NB4 (cell line): ENCODE measurements around the gene TSFM.

Experiments
- DNase-seq: peaks from one replicate; pipeline ENCODE4 v3.0.0; 2010; ENCODE audit warnings: low read depth
- H3K4me3 ChIP-seq: one replicate; pipeline ENCODE4 v1.5.1; 2011; ENCODE audit warnings: mild to moderate bottlenecking, low read depth, low read length, moderate library complexity
- CTCF ChIP-seq: IDR thresholded peaks from one replicate; pipeline ENCODE4 v1.5.1; 2012; ENCODE audit warnings: low read depth, low read length
- MAX ChIP-seq: IDR thresholded peaks from 2 replicates; pipeline ENCODE4 v1.6.1; 2011; ENCODE audit warnings: low read depth, low read length
- MYC ChIP-seq: IDR thresholded peaks from 2 replicates; pipeline ENCODE4 v1.6.1; 2011; ENCODE audit warnings: low read depth, low read length
- POLR2A ChIP-seq: IDR thresholded peaks from 2 replicates; pipeline ENCODE4 v1.6.1; 2011; ENCODE audit warnings: mild to moderate bottlenecking; ENCODE audit not compliant: insufficient read length; ENCODE audit errors: extremely low read depth

Gene TSFM

GRCh38 chr12:57754411-57755193 is 28.0 kb upstream of the TSFM start, which contains the start of gene MARCHF9:
Gene MARCHF9, plus strand, starts transcription at chr12:57755103. Its CDS starts 426 bp downstream, at chr12:57755529.
- peak within 1 kb of the TSS; percentile 36 for H3K4me3 ChIP-seq
- peak; percentile 56 for DNase-seq
- TF ChIP-seq MYC (no peak), MAX (no peak), POLR2A (no peak), CTCF (no peak)

GRCh38 chr12:57755194-57755453 is 27.5 kb upstream of the TSFM start:
- no peak for DNase-seq
- H3K4me3 ChIP-seq = no peak overlapping the region
- no peak for TF ChIP-seq CTCF
- no peak for TF ChIP-seq POLR2A
- TF ChIP-seq MYC = no peak
- TF ChIP-seq MAX = no peak

GRCh38 chr12:57755454-57756372 is 26.9 kb upstream of the TSFM start:
- H3K4me3 ChIP-seq = peak overlapping the region; percentile 36
- peak; percentile 35 for DNase-seq
- TF ChIP-seq MAX (no peak), POLR2A (no peak), CTCF (no peak), MYC (no peak)

GRCh38 chr12:57756406-57757341 is 25.9 kb upstream of the TSFM start:
- H3K4me3 ChIP-seq = peak overlapping the region; percentile 36

More at GRCh38 chr12:57756406-57757341, 25.9 kb upstream of the TSFM start:
- DNase-seq = peak; percentile 80
- TF ChIP-seq CTCF = peak; percentile 93
- no peak for TF ChIP-seq POLR2A
